Psoas muscle (tissue), 8 donors: ENCODE data around the gene WASF2. TPM values are rescaled to one million over a fixed set of nuclear protein-coding genes. Genes with fewer than 3 reads are reported as not detected.

Source experiments
- ATAC-seq, 4 donors: fragments of 200-7000 bp; cut with Tn5 transposase; one replicate each; pipeline ENCODE4 v1.9.1; 2020; ENCODE audit warnings: moderate library complexity in 3 of 4, mild to moderate bottlenecking in 2 of 4
- DNase-seq, 2 donors: peaks; one replicate each; pipeline ENCODE4 v3.0.0-alpha.2; 2020
- H3K27ac ChIP-seq: fragments of 200-600 bp; one replicate; pipeline ENCODE4 v1.8.0; 2022
- H3K27me3 ChIP-seq, 3 donors: fragments of 200-600 bp in 1 of 3; one replicate each; pipeline versions ENCODE4 v1.6.1 to v1.8.0; 2013 to 2022; ENCODE audit warnings: low read length in 2 of 3, mild to moderate bottlenecking in 2 of 3, moderate library complexity in 1 of 3; ENCODE audit not compliant: insufficient read depth in 3 of 3
- H3K36me3 ChIP-seq, 2 donors: fragments of 200-600 bp in 1 of 2; one replicate each; pipeline versions ENCODE4 v1.6.1 to v1.8.0; 2013 to 2022; ENCODE audit warnings: low read depth in 1 of 2, mild to moderate bottlenecking in 1 of 2, moderate library complexity in 1 of 2; ENCODE audit not compliant: insufficient read depth in 1 of 2
- H3K4me1 ChIP-seq: fragments of 200-600 bp; one replicate; pipeline ENCODE4 v1.8.0; 2022
- H3K4me3 ChIP-seq: fragments of 200-600 bp; one replicate; pipeline ENCODE4 v1.8.0; 2022; ENCODE audit warnings: mild to moderate bottlenecking
- H3K9me3 ChIP-seq: fragments of 200-600 bp; one replicate; pipeline ENCODE4 v1.8.0; 2022
- WGBS, 3 donors: extraction: QIAGEN DNeasy Blood & Tissue Kit; methylation state at CpG; one replicate each; pipeline versions ENCODE4 v1.1.6 to v1.1.7; 2013; 5-methylcytosine and 5-hydroxymethylcytosine counted together
- intact Hi-C, 2 donors: fragments of 100-400 bp; cut with DNase I; formaldehyde crosslinking; loops; one replicate each; pipeline versions ENCODE4 v1.11.0 to v1.14.2; 2022
- polyA plus RNA-seq, 3 donors: library from polyadenylated mRNA; stranded (reverse); fragments of 200-250 nt; gene quantifications; one replicate each; pipeline ENCODE4 v1.2.3, GENCODE V29; 2013
- total RNA-seq, 4 donors: library from RNA; stranded (reverse); fragmentation: NEBNext Ultra II Directional in 2 of 4; extraction: Animal tissue kit (Norgen Biotek cat#: 25700) in 2 of 4; gene quantifications; one replicate each; pipeline versions ENCODE4 v1.2.1 to v1.2.4, GENCODE V29; 2021 to 2023
- TF ChIP-seq, protein P1 (sequence below): fragments of 200-600 bp; IDR thresholded peaks from one replicate; pipeline ENCODE4 v1.8.0; 2022; ENCODE audit warnings: antibody characterized with exemption
- donor health status: healthy with polysubstance abuse.
- donor health status: DM: no; HTN: no; CAD: no; lungs with moderate emphysema.
- donor health status: Bipolar disorder and iron deficiency.
- donor health status: healthy.
- donor health status: DM: yes; HTN: yes; CAD: no.
- donor health status: DM: no; HTN: no; CAD: no.
- donor health status: DM: no; HTN: no; CAD: no.
- donor health status: DM: yes; HTN: yes; CAD: no.

The WASF2 gene
- total and polyA plus RNA-seq, 7 donors, result 7.9 to 40.6 (median 29.4) TPM

DNA sequence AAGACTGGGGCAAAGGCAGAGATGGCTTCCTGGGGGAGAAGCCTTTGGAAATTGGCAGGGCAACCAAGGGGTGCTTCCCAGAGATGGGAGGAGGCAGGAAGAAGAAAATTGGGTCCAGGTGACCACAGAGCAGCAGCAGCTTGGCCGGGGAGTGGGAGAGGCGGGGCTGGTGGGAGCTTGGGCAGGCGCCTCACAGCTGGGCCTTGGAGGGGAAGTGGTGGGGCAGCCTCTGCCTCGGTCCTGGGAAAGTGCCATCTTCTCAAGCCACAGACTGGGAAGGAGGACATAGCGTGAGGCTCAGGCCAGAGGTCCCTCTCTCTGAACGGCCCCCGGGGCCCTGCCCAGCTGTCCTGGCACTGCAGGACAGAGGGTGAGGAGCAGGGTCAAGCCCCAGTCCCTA, 24.0 kb upstream of the WASF2 start:
- ATAC-seq, result peak in 1 of 4 donors; percentile 26
- H3K4me1 ChIP-seq, result peaks cover 26% of the 10 kb centered on the region
- WGBS, 3 donors, result 53 to 56% (median 54%) methylated on average over 5 to 7 of the region's 7 CpGs

GRCh38 chr1:27513528-27513927, 23.6 kb upstream of the WASF2 start:
- intact Hi-C loops, result no loop called here
- no peaks in the 10 kb centered on the region for H3K36me3 ChIP-seq
- peaks cover 26% of the 10 kb centered on the region for H3K4me1 ChIP-seq
- ATAC-seq (no peak), DNase-seq (no peak)
- TF ChIP-seq, protein P1, sequence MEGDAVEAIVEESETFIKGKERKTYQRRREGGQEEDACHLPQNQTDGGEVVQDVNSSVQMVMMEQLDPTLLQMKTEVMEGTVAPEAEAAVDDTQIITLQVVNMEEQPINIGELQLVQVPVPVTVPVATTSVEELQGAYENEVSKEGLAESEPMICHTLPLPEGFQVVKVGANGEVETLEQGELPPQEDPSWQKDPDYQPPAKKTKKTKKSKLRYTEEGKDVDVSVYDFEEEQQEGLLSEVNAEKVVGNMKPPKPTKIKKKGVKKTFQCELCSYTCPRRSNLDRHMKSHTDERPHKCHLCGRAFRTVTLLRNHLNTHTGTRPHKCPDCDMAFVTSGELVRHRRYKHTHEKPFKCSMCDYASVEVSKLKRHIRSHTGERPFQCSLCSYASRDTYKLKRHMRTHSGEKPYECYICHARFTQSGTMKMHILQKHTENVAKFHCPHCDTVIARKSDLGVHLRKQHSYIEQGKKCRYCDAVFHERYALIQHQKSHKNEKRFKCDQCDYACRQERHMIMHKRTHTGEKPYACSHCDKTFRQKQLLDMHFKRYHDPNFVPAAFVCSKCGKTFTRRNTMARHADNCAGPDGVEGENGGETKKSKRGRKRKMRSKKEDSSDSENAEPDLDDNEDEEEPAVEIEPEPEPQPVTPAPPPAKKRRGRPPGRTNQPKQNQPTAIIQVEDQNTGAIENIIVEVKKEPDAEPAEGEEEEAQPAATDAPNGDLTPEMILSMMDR, result no peak
- no peaks in the 10 kb centered on the region for H3K27me3 ChIP-seq
- H3K9me3 ChIP-seq, result no peaks in the 10 kb centered on the region
- WGBS, 3 donors, result 32 to 73% (median 51%) methylated on average over 5 of the region's 5 CpGs
- no peak overlapping the region for H3K4me3 ChIP-seq
- no peak overlapping the region for H3K27ac ChIP-seq

More for the DNA sequence above, 24.0 kb upstream of the WASF2 start:
- Histone ChIP-seq H3K36me3 (no peaks in the 10 kb centered on the region), H3K9me3 (no peaks in the 10 kb centered on the region), H3K27ac (no peak overlapping the region), H3K27me3 (no peaks in the 10 kb centered on the region), H3K4me3 (no peak overlapping the region)
- intact Hi-C loops, result no loop called here
- TF ChIP-seq, protein P1, result no peak
- DNase-seq, result peak in 1 of 2 donors; percentile 40

- intact Hi-C loops, result no loop called here
- Histone ChIP-seq H3K36me3 (no peaks in the 10 kb centered on the region), H3K27ac (no peak overlapping the region), H3K4me3 (no peak overlapping the region), H3K4me1 (peaks cover 15% of the 10 kb centered on the region), H3K27me3 (no peaks in the 10 kb centered on the region), H3K9me3 (no peaks in the 10 kb centered on the region)
- 68 to 80% (median 76%) methylated on average over 9 of the region's 9 CpGs for WGBS, 3 donors
- ATAC-seq (no peak), DNase-seq (peak in 1 of 2 donors; percentile 37)
- TF ChIP-seq, protein P1, result no peak
These were observed 19.4 kb upstream of the WASF2 start for GRCh38 chr1:27509127-27510080.

- ATAC-seq, result peak in 1 of 4 donors; percentile 43
- no peaks in the 10 kb centered on the region for H3K36me3 ChIP-seq
- intact Hi-C loops, result no loop called here
- TF ChIP-seq, protein P1, result no peak
- WGBS, 3 donors, result 71 to 83% (median 78%) methylated on average over 6 of the region's 6 CpGs
- H3K27ac ChIP-seq, result peak overlapping the region; percentile 1
- peaks cover 23% of the 10 kb centered on the region for H3K4me1 ChIP-seq
- DNase-seq, result peak in 1 of 2 donors; percentile 39
- no peaks in the 10 kb centered on the region for H3K27me3 ChIP-seq
- no peaks in the 10 kb centered on the region for H3K9me3 ChIP-seq
- H3K4me3 ChIP-seq, result no peak overlapping the region
These were observed 18.1 kb upstream of the WASF2 start for GRCh38 chr1:27507960-27508665.
